Fibroblast of lung (primary cell): ENCODE results near the gene NKPD1. TPM values are rescaled to one million over a fixed set of nuclear protein-coding genes. Genes with fewer than 3 reads are reported as not detected.

Experiments used
- DNase-seq, 2 donors: peaks; one replicate each; pipeline versions ENCODE4 v3.0.0 to v3.0.0-alpha.2; 2010; ENCODE audit warnings: low read depth in 2 of 2
- H2AFZ ChIP-seq: 2 replicates; pipeline ENCODE4 v1.5.1; 2012; ENCODE audit warnings: low read length, control low read depth, inconsistent platforms
- H3K27ac ChIP-seq: 2 replicates; pipeline ENCODE4 v1.5.1; 2011; ENCODE audit warnings: low read length, control low read depth; ENCODE audit not compliant: insufficient read depth
- H3K27me3 ChIP-seq: 2 replicates; pipeline ENCODE4 v1.5.1; 2011; ENCODE audit warnings: mild to moderate bottlenecking, low read length; ENCODE audit not compliant: control insufficient read depth, insufficient read depth
- H3K36me3 ChIP-seq: 2 replicates; pipeline ENCODE4 v1.5.1; 2011; ENCODE audit warnings: low read length; ENCODE audit not compliant: control insufficient read depth, insufficient read depth
- H3K4me1 ChIP-seq: 2 replicates; pipeline ENCODE4 v1.5.1; 2011; ENCODE audit warnings: low read length; ENCODE audit not compliant: control insufficient read depth, insufficient read depth; ENCODE audit errors: extremely low read depth
- H3K4me2 ChIP-seq: 2 replicates; pipeline ENCODE4 v1.5.1; 2011; ENCODE audit warnings: low read length, control low read depth; ENCODE audit not compliant: insufficient read depth; ENCODE audit errors: extremely low read depth
- H3K4me3 ChIP-seq, 4 experiments: fragments of 200-600 bp in 1 of 4; sonication (generic) in 1 of 4; replicated peaks in 1 of 4; 2 replicates each; pipeline ENCODE4 v1.5.1; 2011 to 2016; ENCODE audit warnings: low read length in 4 of 4, low read depth in 3 of 4, mild to moderate bottlenecking in 3 of 4, control low read depth in 2 of 4, inconsistent platforms in 1 of 4, mixed read lengths in 1 of 4; ENCODE audit not compliant: insufficient read depth in 1 of 4; ENCODE audit errors: control extremely low read depth in 1 of 4
- H3K79me2 ChIP-seq: 2 replicates; pipeline ENCODE4 v1.5.1; 2012; ENCODE audit warnings: mild to moderate bottlenecking, low read length, inconsistent platforms; ENCODE audit not compliant: control insufficient read depth, insufficient read depth
- H3K9ac ChIP-seq: 2 replicates; pipeline ENCODE4 v1.5.1; 2011; ENCODE audit warnings: mild to moderate bottlenecking, low read length, control low read depth; ENCODE audit not compliant: insufficient read depth
- H3K9me3 ChIP-seq: 2 replicates; pipeline ENCODE4 v1.5.1; 2012; ENCODE audit warnings: low read depth, low read length; ENCODE audit not compliant: control insufficient read depth, insufficient read depth
- H4K20me1 ChIP-seq: 2 replicates; pipeline ENCODE4 v1.5.1; 2011; ENCODE audit warnings: low read length; ENCODE audit not compliant: control insufficient read depth, insufficient read depth; ENCODE audit errors: extremely low read depth
- CTCF ChIP-seq, 2 donors: IDR thresholded peaks in 1 of 2; conservative IDR thresholded peaks in 1 of 2; 1 replicate in 1 of 2; 2 replicates in 1 of 2; pipeline ENCODE4 v1.5.1; 2011 to 2012; ENCODE audit warnings: low read length in 2 of 2, control low read depth in 1 of 2, inconsistent platforms in 1 of 2, low read depth in 1 of 2, mild to moderate bottlenecking in 1 of 2
- EZH2 ChIP-seq: IDR thresholded peaks from 2 replicates; pipeline ENCODE4 v1.5.1; 2012; ENCODE audit warnings: low read length, control low read depth, mild to moderate bottlenecking; ENCODE audit errors: missing control alignments
- polyA plus RNA-seq, 2 donors: library from polyadenylated mRNA; depleted of rRNA in 1 of 2; stranded (reverse) in 1 of 2; unstranded in 1 of 2; fragments of >200 nt; gene quantifications; 2 replicates each; pipeline ENCODE4 v1.2.1, GENCODE V29; 2011 to 2012; ENCODE audit warnings: missing spikeins in 1 of 2
- total RNA-seq: library from RNA; depleted of rRNA; stranded (reverse); fragments of >200 nt; gene quantifications from 2 replicates; pipeline ENCODE4 v1.2.1, GENCODE V29; 2014

The NKPD1 gene
- total and polyA plus RNA-seq, 2 donors (not counting 1 experiment from before 2014, with no cell fraction given) = 0.17 TPM; not detected in 1

- no peak for TF ChIP-seq CTCF (conservative IDR thresholded peaks at IDR 0.05 in 1 of 2, IDR thresholded peaks at IDR 0.05 in 1 of 2; ENCODE audit: low read depth in 1 of 2, low read length in 2 of 2)
- TF ChIP-seq EZH2 = no peak
- no peak overlapping the region for H3K9ac ChIP-seq
- H3K79me2 ChIP-seq = peaks cover 11% of the 10 kb centered on the region
- no peak overlapping the region for H3K27ac ChIP-seq
- H4K20me1 ChIP-seq = no peaks in the 10 kb centered on the region
- no peaks in the 10 kb centered on the region for H3K9me3 ChIP-seq
- DNase-seq = no peak
- no peak overlapping the region for H3K4me2 ChIP-seq
- no peaks in the 10 kb centered on the region for H3K27me3 ChIP-seq
- H3K36me3 ChIP-seq = no peaks in the 10 kb centered on the region
- peak overlapping the region in 1 of 4 experiments; percentile 10 for H3K4me3 ChIP-seq
- H2AFZ ChIP-seq = no peak overlapping the region
- H3K4me1 ChIP-seq = peaks cover 3% of the 10 kb centered on the region
These were observed 20.2 kb upstream of the NKPD1 start for GRCh38 chr19:45180936-45181335.

DNA sequence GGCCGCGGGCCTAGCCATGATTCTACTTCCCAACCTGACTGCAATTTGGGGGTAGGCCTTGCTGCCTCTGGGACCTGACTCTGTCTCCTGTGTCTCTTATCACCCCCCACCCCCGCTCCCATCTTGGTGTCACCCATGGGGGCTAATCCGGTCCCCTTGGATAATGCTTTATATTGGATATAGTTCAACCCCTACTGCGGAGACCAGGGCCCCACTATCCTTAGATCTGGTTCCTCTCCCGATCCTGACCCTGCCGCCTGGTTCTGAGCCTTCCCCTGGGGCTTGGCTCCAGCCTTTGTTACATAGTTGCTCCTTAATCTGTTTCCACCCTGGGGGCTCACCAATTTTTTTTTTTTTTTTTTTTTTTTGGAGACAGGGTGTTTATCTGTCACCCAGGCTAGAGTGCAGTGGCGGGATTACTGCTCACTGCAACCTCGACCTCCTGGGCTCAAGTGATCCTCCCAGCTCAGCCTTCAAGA lies 19.1 kb upstream of the NKPD1 start:
- no peak for DNase-seq
- H3K4me3 ChIP-seq = peak overlapping the region; percentile 63 to 99 (median 84)
- H3K4me2 ChIP-seq = peak overlapping the region; percentile 81
- no peaks in the 10 kb centered on the region for H4K20me1 ChIP-seq
- H3K27ac ChIP-seq = peak overlapping the region; percentile 99
- no peaks in the 10 kb centered on the region for H3K36me3 ChIP-seq
- peak overlapping the region; percentile 85 for H3K9ac ChIP-seq
- H3K9me3 ChIP-seq = no peaks in the 10 kb centered on the region
- H2AFZ ChIP-seq = no peak overlapping the region
- H3K4me1 ChIP-seq = peaks cover 3% of the 10 kb centered on the region
- H3K27me3 ChIP-seq = no peaks in the 10 kb centered on the region
- TF ChIP-seq EZH2 (no peak), CTCF (conservative IDR thresholded peaks at IDR 0.05 in 1 of 2, IDR thresholded peaks at IDR 0.05 in 1 of 2; ENCODE audit: low read depth in 1 of 2, low read length in 2 of 2) (no peak)
- peaks cover 11% of the 10 kb centered on the region for H3K79me2 ChIP-seq

DNA sequence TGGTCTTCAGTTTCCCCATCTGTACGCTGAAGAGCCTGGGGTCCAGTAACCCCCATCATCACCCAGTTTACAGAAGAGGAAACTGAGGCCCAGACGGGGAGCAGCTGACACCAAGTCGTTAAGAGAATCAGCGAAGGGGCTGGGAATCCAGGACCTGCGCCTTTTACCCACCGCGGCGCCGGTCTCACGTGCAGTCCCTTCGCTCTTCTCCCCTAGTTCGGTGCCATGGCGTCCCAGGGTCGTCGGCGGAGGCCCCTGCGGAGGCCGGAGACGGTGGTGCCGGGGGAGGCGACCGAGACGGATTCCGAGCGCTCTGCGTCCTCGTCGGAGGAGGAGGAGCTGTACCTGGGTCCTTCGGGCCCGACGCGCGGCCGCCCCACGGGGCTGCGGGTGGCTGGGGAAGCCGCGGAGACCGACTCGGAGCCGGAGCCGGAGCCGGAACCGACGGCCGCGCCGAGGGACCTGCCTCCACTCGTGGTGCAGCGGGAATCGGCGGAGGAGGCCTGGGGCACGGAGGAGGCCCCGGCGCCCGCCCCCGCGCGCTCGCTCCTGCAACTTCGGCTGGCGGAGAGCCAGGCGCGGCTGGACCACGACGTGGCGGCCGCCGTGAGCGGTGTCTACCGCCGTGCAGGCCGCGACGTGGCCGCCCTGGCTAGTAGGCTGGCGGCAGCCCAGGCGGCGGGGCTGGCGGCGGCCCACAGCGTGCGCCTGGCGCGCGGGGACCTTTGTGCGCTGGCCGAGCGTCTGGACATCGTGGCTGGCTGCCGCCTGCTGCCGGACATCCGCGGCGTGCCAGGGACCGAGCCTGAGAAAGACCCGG lies 18.5 kb upstream of the NKPD1 start:
- Histone ChIP-seq H3K4me1 (peaks cover 3% of the 10 kb centered on the region), H3K9ac (peak overlapping the region; percentile 85), H3K9me3 (no peaks in the 10 kb centered on the region), H3K4me3 (peak overlapping the region; percentile 73 to 99 (median 90)), H3K36me3 (no peaks in the 10 kb centered on the region), H3K27ac (peak overlapping the region; percentile 99), H3K79me2 (peaks cover 11% of the 10 kb centered on the region), H3K4me2 (peak overlapping the region; percentile 81), H2AFZ (peak overlapping the region; percentile 95), H4K20me1 (no peaks in the 10 kb centered on the region), H3K27me3 (no peaks in the 10 kb centered on the region)
- no peak for TF ChIP-seq EZH2
- no peak for TF ChIP-seq CTCF (conservative IDR thresholded peaks at IDR 0.05 in 1 of 2, IDR thresholded peaks at IDR 0.05 in 1 of 2; ENCODE audit: low read depth in 1 of 2, low read length in 2 of 2)
- peak in 1 of 2 donors; percentile 45 for DNase-seq
